Thyroid gland (tissue), 4 donors: Measurements from ENCODE around the gene KASH5. TPM values are rescaled to one million over a fixed set of nuclear protein-coding genes. Genes with fewer than 3 reads are reported as not detected.
"Not testable (repeated sequence)": the region's sequence is repeated elsewhere in the genome, so short reads cannot be mapped to it uniquely, and the experiment has no call there.

ENCODE experiments used
- DNase-seq, 2 donors: peaks; one replicate each; pipeline ENCODE4 v3.0.0-alpha.2; 2019
- H3K27ac ChIP-seq, 3 donors: fragments of 200-600 bp; sonication (generic); 1 replicate in 2 of 3; 2 replicates in 1 of 3; pipeline ENCODE4 v1.5.1; 2016 to 2019; ENCODE audit warnings: mild to moderate bottlenecking in 1 of 3, moderate library complexity in 1 of 3
- H3K27me3 ChIP-seq: fragments of 200-600 bp; sonication (generic); one replicate; pipeline ENCODE4 v1.5.1; 2019
- H3K36me3 ChIP-seq, 2 donors: fragments of 200-600 bp; sonication (generic); one replicate each; pipeline ENCODE4 v1.5.1; 2016 to 2019
- H3K4me1 ChIP-seq, 2 donors: fragments of 200-600 bp; sonication (generic); one replicate each; pipeline ENCODE4 v1.5.1; 2017 to 2019
- H3K4me3 ChIP-seq, 3 donors: fragments of 200-600 bp; sonication (generic); replicated peaks in 1 of 3; 1 replicate in 2 of 3; 2 replicates in 1 of 3; pipeline ENCODE4 v1.5.1; 2016; ENCODE audit warnings: mild to moderate bottlenecking in 1 of 3
- H3K9me3 ChIP-seq: fragments of 200-600 bp; sonication (generic); one replicate; pipeline ENCODE4 v1.5.1; 2017
- POLR2A ChIP-seq, 2 donors: fragments of 450-650 bp; IDR thresholded peaks; one replicate each; pipeline ENCODE4 v1.6.1; 2017; ENCODE audit warnings: antibody characterized with exemption in 2 of 2, mild to moderate bottlenecking in 2 of 2, moderate library complexity in 1 of 2
- WGBS, 2 donors: methylation state at CpG; one replicate each; pipeline ENCODE4 v1.1.5; 2017; 5-methylcytosine and 5-hydroxymethylcytosine counted together
- intact Hi-C: fragments of 100-400 bp; cut with DNase I; formaldehyde crosslinking; loops from one replicate; pipeline ENCODE4 v1.15.1; 2023
- total RNA-seq, 4 donors: library from RNA; depleted of rRNA; stranded (reverse); fragments of >200 nt; gene quantifications; one replicate each; pipeline ENCODE4 v1.2.3, GENCODE V29; 2016
- TF ChIP-seq, protein P1 (sequence below), 6 experiments: fragments of 200-600 bp in 3 of 6; fragments of 450-650 bp in 3 of 6; sonication (generic) in 3 of 6; IDR thresholded peaks; one replicate each; pipeline ENCODE4 v1.5.1; 2016 to 2019; ENCODE audit warnings: antibody characterized with exemption in 6 of 6, mild to moderate bottlenecking in 2 of 6, inconsistent platforms in 1 of 6, moderate library complexity in 1 of 6

KASH5 gene
- total RNA-seq, 4 donors from 2014 or later, result 1.3 TPM; not detected in 3

DNA sequence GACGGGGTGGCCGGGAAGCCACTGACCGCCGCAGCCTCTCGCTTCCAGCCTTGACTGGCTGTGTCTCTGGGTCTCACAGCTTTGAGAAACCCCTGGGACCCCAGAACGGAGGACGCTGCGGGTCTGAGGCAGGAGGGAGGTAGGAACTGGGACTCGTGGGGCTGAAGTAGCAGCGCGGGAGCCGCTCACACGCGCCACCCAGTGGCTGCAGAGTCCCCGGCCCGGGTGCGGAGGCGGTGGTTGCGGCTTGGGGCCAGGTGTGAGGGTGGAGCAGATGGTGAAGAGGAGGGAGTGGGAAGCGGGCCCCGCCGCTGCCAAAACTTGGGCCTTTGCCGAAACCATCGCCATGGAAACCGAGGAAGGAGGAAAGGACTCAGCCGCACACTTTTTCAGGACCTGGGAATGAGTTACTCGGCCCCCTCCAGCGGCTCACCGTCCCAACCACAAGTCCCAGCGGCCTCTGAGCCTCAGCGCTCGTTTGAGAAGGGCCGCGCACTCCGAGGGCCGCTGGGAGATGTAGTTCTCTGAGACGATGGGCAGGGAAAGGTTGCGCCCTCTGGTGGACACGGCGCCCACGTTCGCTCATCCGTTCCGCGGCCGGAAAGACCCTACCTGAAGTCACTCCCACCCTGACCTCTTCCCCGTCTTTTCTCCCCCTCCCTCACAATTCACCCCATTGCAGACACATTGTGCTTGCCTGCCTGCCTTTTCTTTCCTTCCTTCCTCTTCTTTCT lies 55.5 kb downstream of the KASH5 start:
- Histone ChIP-seq H3K36me3 (no peaks in the 10 kb centered on the region), H3K4me3 (peak overlapping the region; percentile 20 to 57 (median 51)), H3K27me3 (peaks cover 6% of the 10 kb centered on the region), H3K4me1 (peaks cover 0 to 7% of the 10 kb centered on the region in 2 donors), H3K27ac (peak overlapping the region in 2 of 3 donors; percentile 69 to 79), H3K9me3 (no peaks in the 10 kb centered on the region)
- no peak for TF ChIP-seq POLR2A (IDR thresholded peaks at IDR 0.05)
- TF ChIP-seq, protein P1, sequence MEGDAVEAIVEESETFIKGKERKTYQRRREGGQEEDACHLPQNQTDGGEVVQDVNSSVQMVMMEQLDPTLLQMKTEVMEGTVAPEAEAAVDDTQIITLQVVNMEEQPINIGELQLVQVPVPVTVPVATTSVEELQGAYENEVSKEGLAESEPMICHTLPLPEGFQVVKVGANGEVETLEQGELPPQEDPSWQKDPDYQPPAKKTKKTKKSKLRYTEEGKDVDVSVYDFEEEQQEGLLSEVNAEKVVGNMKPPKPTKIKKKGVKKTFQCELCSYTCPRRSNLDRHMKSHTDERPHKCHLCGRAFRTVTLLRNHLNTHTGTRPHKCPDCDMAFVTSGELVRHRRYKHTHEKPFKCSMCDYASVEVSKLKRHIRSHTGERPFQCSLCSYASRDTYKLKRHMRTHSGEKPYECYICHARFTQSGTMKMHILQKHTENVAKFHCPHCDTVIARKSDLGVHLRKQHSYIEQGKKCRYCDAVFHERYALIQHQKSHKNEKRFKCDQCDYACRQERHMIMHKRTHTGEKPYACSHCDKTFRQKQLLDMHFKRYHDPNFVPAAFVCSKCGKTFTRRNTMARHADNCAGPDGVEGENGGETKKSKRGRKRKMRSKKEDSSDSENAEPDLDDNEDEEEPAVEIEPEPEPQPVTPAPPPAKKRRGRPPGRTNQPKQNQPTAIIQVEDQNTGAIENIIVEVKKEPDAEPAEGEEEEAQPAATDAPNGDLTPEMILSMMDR (IDR thresholded peaks at IDR 0.05), result peak; percentile 39 to 87 (median 79)
- peak; percentile 97 for DNase-seq
- intact Hi-C loops, result loop anchor here (2.0 kb wide), 1 partner anchor 51 kb away; no protein-coding TSS in a partner anchor
- 0 to 1% methylated on average over 41 to 46 of the region's 47 CpGs for WGBS, 2 donors

DNA sequence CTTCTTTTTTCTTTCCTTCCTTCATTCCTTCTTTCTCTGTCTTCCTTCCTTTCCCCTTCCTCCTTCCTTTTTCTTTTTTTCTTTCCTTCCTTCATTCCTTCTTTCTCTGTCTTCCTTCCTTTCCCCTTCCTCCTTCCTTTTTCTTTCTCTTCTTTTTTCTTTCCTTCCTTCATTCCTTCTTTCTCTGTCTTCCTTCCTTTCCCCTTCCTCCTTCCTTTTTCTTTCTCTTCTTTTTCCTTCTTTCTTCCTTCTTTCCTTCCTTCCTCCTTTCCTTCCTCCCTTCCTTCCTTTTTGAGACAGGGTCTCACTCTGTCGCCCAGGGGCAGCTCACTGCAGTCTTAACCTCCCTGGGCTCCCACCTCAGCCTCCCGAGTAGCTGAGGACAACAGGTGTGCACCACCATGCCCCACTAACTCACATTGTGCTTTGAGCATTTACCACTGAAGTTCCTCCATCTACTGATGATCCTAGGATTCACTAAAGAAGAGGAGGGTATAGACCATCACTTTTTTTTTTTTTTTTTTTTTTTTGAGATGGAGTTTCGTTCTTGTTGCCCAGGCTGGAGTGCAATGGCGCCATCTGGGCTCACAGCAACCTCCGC lies 56.2 kb downstream of the KASH5 start:
- intact Hi-C loops, result not testable (repeated sequence)

DNA sequence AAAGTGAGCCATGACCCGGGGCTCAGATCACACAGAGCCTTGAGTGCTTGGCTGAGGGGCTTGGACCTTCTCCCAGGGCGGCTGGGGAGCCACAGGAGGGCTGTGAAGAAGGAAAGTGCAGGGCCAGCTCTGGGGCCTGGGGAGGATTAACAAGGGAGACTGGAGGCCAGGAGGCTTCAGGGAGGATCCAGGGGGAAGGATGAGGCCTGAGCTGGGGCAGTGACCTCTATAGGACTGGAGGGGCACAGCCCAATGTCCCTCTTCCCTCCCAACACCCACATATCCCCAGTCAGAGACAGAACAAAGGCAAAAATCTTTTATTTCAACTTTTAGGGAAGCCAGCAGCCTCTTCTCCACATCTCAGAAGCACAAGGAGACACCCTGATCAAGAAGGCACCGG lies 57.9 kb downstream of the KASH5 start:
- Histone ChIP-seq H3K4me3 (no peak overlapping the region), H3K27ac (no peak overlapping the region), H3K27me3 (peaks cover 6% of the 10 kb centered on the region), H3K36me3 (peaks cover 0 to 5% of the 10 kb centered on the region in 2 donors), H3K4me1 (peaks cover 5 to 13% of the 10 kb centered on the region in 2 donors), H3K9me3 (no peaks in the 10 kb centered on the region)
- intact Hi-C loops, result no loop called here
- no peak for DNase-seq
- 64 to 95% methylated on average over 3 of the region's 3 CpGs for WGBS, 2 donors
- TF ChIP-seq POLR2A (IDR thresholded peaks at IDR 0.05), result no peak
- TF ChIP-seq, protein P1 (IDR thresholded peaks at IDR 0.05), result no peak

More for the DNA sequence above, 56.2 kb downstream of the KASH5 start:
- H3K27me3 ChIP-seq, H3K36me3 ChIP-seq, H3K4me3 ChIP-seq, H3K4me1 ChIP-seq, H3K27ac ChIP-seq, DNase-seq, H3K9me3 ChIP-seq: not testable (repeated sequence)
- WGBS, 2 donors, result 75 to 76% methylated on average over 5 of the region's 5 CpGs

GRCh38 chr19:49447485-49448431 lies 59.7 kb downstream of the KASH5 start:
- no peaks in the 10 kb centered on the region for H3K9me3 ChIP-seq
- intact Hi-C loops, result no loop called here
- H3K4me1 ChIP-seq, result peaks cover 5 to 6% of the 10 kb centered on the region in 2 donors
- no peaks in the 10 kb centered on the region for H3K27me3 ChIP-seq
- no peak overlapping the region for H3K4me3 ChIP-seq
- no peak overlapping the region for H3K27ac ChIP-seq
- no peak for DNase-seq
- TF ChIP-seq, protein P1 (IDR thresholded peaks at IDR 0.05), result no peak
- no peak for TF ChIP-seq POLR2A (IDR thresholded peaks at IDR 0.05)
- WGBS, 2 donors, result 71 to 78% methylated on average over 25 to 26 of the region's 32 CpGs
- peaks cover 0 to 5% of the 10 kb centered on the region in 2 donors for H3K36me3 ChIP-seq

- Histone ChIP-seq H3K27me3 (no peaks in the 10 kb centered on the region), H3K9me3 (no peaks in the 10 kb centered on the region), H3K4me3 (no peak overlapping the region), H3K36me3 (peaks cover 0 to 5% of the 10 kb centered on the region in 2 donors), H3K4me1 (peaks cover 5 to 6% of the 10 kb centered on the region in 2 donors), H3K27ac (no peak overlapping the region)
- TF ChIP-seq, protein P1 (IDR thresholded peaks at IDR 0.05), result no peak
- TF ChIP-seq POLR2A (IDR thresholded peaks at IDR 0.05), result no peak
- intact Hi-C loops, result no loop called here
- 92 to 95% methylated on average over 6 of the region's 6 CpGs for WGBS, 2 donors
- no peak for DNase-seq
Observed at GRCh38 chr19:49448432-49448786, 60.4 kb downstream of the KASH5 start.
